ENCODE data around the gene ATG5. TPM values are rescaled to one million over a fixed set of nuclear protein-coding genes. Genes with fewer than 3 reads are reported as not detected.
"Not testable (repeated sequence)": the region's sequence is repeated elsewhere in the genome, so short reads cannot be mapped to it uniquely, and the experiment has no call there.

ATG5 gene
- total RNA-seq, 2 experiments from 2014 or later: 18.8 to 31.1 TPM

GRCh38 chr6:106243261-106243660 is 82.3 kb downstream of the ATG5 start:
- no peaks in the 10 kb centered on the region for H3K79me2 ChIP-seq (ENCODE audit: insufficient read depth, low read depth, low read length)
- no peaks in the 10 kb centered on the region for H3K9me2 ChIP-seq (ENCODE audit: insufficient read depth, low read length)
- intact Hi-C loops (cut with micrococcal nuclease; ENCODE audit: unreplicated experiment): no loop called here
- TF ChIP-seq CTCF (conservative IDR thresholded peaks at IDR 0.05; ENCODE audit: low read length): no peak
- TF ChIP-seq EZH2phosphoT487 (IDR thresholded peaks at IDR 0.05; ENCODE audit: borderline replicate concordance, low read depth, low read length): no peak
- H2AFZ ChIP-seq (ENCODE audit: low read length): no peak overlapping the region
- no peak overlapping the region for H3K4me3 ChIP-seq (ENCODE audit: low read depth, low read length, poor library complexity, severe bottlenecking)
- no peaks in the 10 kb centered on the region for H4K20me1 ChIP-seq (ENCODE audit: insufficient read depth, low read length)
- POLR2A ChIA-PET: interaction anchor here (0.7 kb wide), 1 partner anchor 241 kb away, joined by 3 read pairs; no protein-coding TSS in a partner anchor
- CTCF ChIA-PET (ENCODE audit: unreplicated experiment): no interaction called here
- no peak overlapping the region for H3K27ac ChIP-seq (ENCODE audit: low read depth, low read length, poor library complexity, severe bottlenecking)
- H3K4me1 ChIP-seq (ENCODE audit: insufficient read depth, low read length, poor library complexity, severe bottlenecking): no peaks in the 10 kb centered on the region
- no peak overlapping the region for H3K4me2 ChIP-seq (ENCODE audit: low read length)
- no peak for DNase-seq (ENCODE audit: low spot score)
- H3K9me3 ChIP-seq (ENCODE audit: low read length): no peaks in the 10 kb centered on the region
- no TSS peak for BruUV-seq (replicated peaks)
- H3K36me3 ChIP-seq (ENCODE audit: insufficient read depth, low read length): peaks cover 28% of the 10 kb centered on the region; the same call in 1 of the 2 replicates

- TF ChIP-seq CTCF (conservative IDR thresholded peaks at IDR 0.05; ENCODE audit: low read length): no peak
- no peak for TF ChIP-seq EZH2phosphoT487 (IDR thresholded peaks at IDR 0.05; ENCODE audit: borderline replicate concordance, low read depth, low read length)
Measured at GRCh38 chr6:106241498-106241897, 84.1 kb downstream of the ATG5 start.

GRCh38 chr6:106237286-106237685 is 88.3 kb downstream of the ATG5 start:
- H4K20me1 ChIP-seq (ENCODE audit: insufficient read depth, low read length): no peaks in the 10 kb centered on the region
- intact Hi-C loops (cut with micrococcal nuclease; ENCODE audit: unreplicated experiment): no loop called here
- no TSS peak for BruUV-seq (replicated peaks)
- peaks cover 20% of the 10 kb centered on the region; the same call in 1 of the 2 replicates for H3K9me3 ChIP-seq (ENCODE audit: low read length)
- no peak for DNase-seq (ENCODE audit: low spot score)
- CTCF ChIA-PET (ENCODE audit: unreplicated experiment): no interaction called here
- no peak overlapping the region for H2AFZ ChIP-seq (ENCODE audit: low read length)
- H3K4me3 ChIP-seq (ENCODE audit: low read depth, low read length, poor library complexity, severe bottlenecking): no peak overlapping the region
- no peaks in the 10 kb centered on the region; the same call in 1 of the 2 replicates for H3K9me2 ChIP-seq (ENCODE audit: insufficient read depth, low read length)
- TF ChIP-seq EZH2phosphoT487 (IDR thresholded peaks at IDR 0.05; ENCODE audit: borderline replicate concordance, low read depth, low read length): no peak
- TF ChIP-seq CTCF (conservative IDR thresholded peaks at IDR 0.05; ENCODE audit: low read length): no peak
- H3K79me2 ChIP-seq (ENCODE audit: insufficient read depth, low read depth, low read length): no peaks in the 10 kb centered on the region
- no peaks in the 10 kb centered on the region for H3K4me1 ChIP-seq (ENCODE audit: insufficient read depth, low read length, poor library complexity, severe bottlenecking)
- no peak overlapping the region for H3K4me2 ChIP-seq (ENCODE audit: low read length)
- H3K36me3 ChIP-seq (ENCODE audit: insufficient read depth, low read length): peaks cover 30% of the 10 kb centered on the region
- POLR2A ChIA-PET: no interaction called here
- no peak overlapping the region for H3K27ac ChIP-seq (ENCODE audit: low read depth, low read length, poor library complexity, severe bottlenecking)

More at GRCh38 chr6:106241498-106241897, 84.1 kb downstream of the ATG5 start:
- peaks cover 18% of the 10 kb centered on the region for H3K36me3 ChIP-seq (ENCODE audit: insufficient read depth, low read length)
- no peak for DNase-seq (ENCODE audit: low spot score)
- H2AFZ ChIP-seq (ENCODE audit: low read length): no peak overlapping the region
- no peak overlapping the region for H3K27ac ChIP-seq (ENCODE audit: low read depth, low read length, poor library complexity, severe bottlenecking)
- H3K4me2 ChIP-seq (ENCODE audit: low read length): no peak overlapping the region
- no peaks in the 10 kb centered on the region; the same call in 1 of the 2 replicates for H3K9me2 ChIP-seq (ENCODE audit: insufficient read depth, low read length)
- H4K20me1 ChIP-seq (ENCODE audit: insufficient read depth, low read length): no peaks in the 10 kb centered on the region
- no peak overlapping the region for H3K4me3 ChIP-seq (ENCODE audit: low read depth, low read length, poor library complexity, severe bottlenecking)
- intact Hi-C loops (cut with micrococcal nuclease; ENCODE audit: unreplicated experiment): no loop called here
- no TSS peak for BruUV-seq (replicated peaks)
- CTCF ChIA-PET (ENCODE audit: unreplicated experiment): no interaction called here
- H3K4me1 ChIP-seq (ENCODE audit: insufficient read depth, low read length, poor library complexity, severe bottlenecking): no peaks in the 10 kb centered on the region
- H3K79me2 ChIP-seq (ENCODE audit: insufficient read depth, low read depth, low read length): no peaks in the 10 kb centered on the region
- 0 out of 2 replicates have a peak, but pooled peaks cover 3% of the 10 kb centered on the region for H3K9me3 ChIP-seq (ENCODE audit: low read length)
- POLR2A ChIA-PET: no interaction called here

- H3K27ac ChIP-seq (ENCODE audit: low read depth, low read length, poor library complexity, severe bottlenecking); CTCF ChIA-PET (ENCODE audit: unreplicated experiment); H3K36me3 ChIP-seq (ENCODE audit: insufficient read depth, low read length); H3K9me3 ChIP-seq (ENCODE audit: low read length); DNase-seq (ENCODE audit: low spot score); intact Hi-C loops (cut with micrococcal nuclease; ENCODE audit: unreplicated experiment); H3K4me1 ChIP-seq (ENCODE audit: insufficient read depth, low read length, poor library complexity, severe bottlenecking); POLR2A ChIA-PET; H4K20me1 ChIP-seq (ENCODE audit: insufficient read depth, low read length); H3K4me3 ChIP-seq (ENCODE audit: low read depth, low read length, poor library complexity, severe bottlenecking); H2AFZ ChIP-seq (ENCODE audit: low read length); H3K4me2 ChIP-seq (ENCODE audit: low read length); H3K9me2 ChIP-seq (ENCODE audit: insufficient read depth, low read length); H3K79me2 ChIP-seq (ENCODE audit: insufficient read depth, low read depth, low read length); BruUV-seq (replicated peaks): not testable (repeated sequence)
Measured at GRCh38 chr6:106229876-106230445, 95.6 kb downstream of the ATG5 start.
